HL-60 (cell line): ENCODE measurements around the gene ZPBP2.
A peak's percentile ranks its signal among the peaks of the same experiment; 100 is the strongest.

Source experiments
- DNase-seq, 2 experiments: peaks; one replicate each; pipeline ENCODE4 v3.0.0-alpha.2; 2010 to 2020; ENCODE audit warnings: low read depth in 1 of 2, low spot score in 1 of 2
- H3K27ac ChIP-seq: fragments of 250-450 bp; sonication (Bioruptor Pico); replicated peaks from 2 replicates; pipeline ENCODE4 v1.5.1; 2020; ENCODE audit warnings: mild to moderate bottlenecking, moderate library complexity
- H3K27me3 ChIP-seq: fragments of 250-450 bp; sonication (Bioruptor Pico); 2 replicates; pipeline ENCODE4 v1.5.1; 2021; ENCODE audit warnings: mild to moderate bottlenecking, moderate library complexity; ENCODE audit not compliant: insufficient read depth, poor library complexity, severe bottlenecking
- H3K4me3 ChIP-seq: replicated peaks from 2 replicates; pipeline ENCODE4 v1.5.1; 2011; ENCODE audit warnings: mild to moderate bottlenecking, control low read depth, low read length; ENCODE audit not compliant: insufficient read depth
- GABPA ChIP-seq: IDR thresholded peaks from 2 replicates; pipeline ENCODE4 v1.6.1; 2012; ENCODE audit warnings: low read depth
- POLR2AphosphoS5 ChIP-seq: IDR thresholded peaks from 2 replicates; pipeline ENCODE4 v1.6.1; 2012; ENCODE audit warnings: low read depth
- REST ChIP-seq: IDR thresholded peaks from 2 replicates; pipeline ENCODE4 v1.6.1; 2012; ENCODE audit warnings: low read depth; ENCODE audit not compliant: insufficient replicate concordance
- SPI1 ChIP-seq: IDR thresholded peaks from 2 replicates; pipeline ENCODE4 v1.6.1; 2012; ENCODE audit warnings: low read depth, mild to moderate bottlenecking, borderline replicate concordance
- TF ChIP-seq, protein P1 (sequence below): IDR thresholded peaks from one replicate; pipeline ENCODE4 v1.5.1; 2011; ENCODE audit warnings: low read length, control low read depth, inconsistent platforms; ENCODE audit not compliant: insufficient read depth

ZPBP2 gene

DNA sequence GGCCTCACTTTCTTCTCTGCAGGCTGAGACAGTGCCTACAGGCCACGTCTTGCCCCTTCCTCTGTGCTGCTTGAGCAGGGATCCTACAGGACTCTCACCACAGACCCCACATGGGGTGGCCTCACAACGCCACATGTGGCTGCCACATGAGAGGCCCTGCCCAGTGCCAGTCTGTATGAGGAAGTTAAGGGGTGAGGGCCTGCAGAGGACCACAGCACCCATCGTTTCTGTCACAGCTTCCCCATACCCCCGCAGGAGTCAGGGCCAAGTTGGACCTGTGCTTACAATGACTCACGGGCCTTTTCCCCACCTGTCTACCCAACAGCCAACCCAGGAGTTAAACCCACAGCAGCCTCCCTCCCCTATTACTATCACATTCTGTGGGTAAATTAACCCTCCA lies 53.3 kb downstream of the ZPBP2 start:
- no peaks in the 10 kb centered on the region for H3K27me3 ChIP-seq
- no peak overlapping the region for H3K4me3 ChIP-seq
- DNase-seq, result peak; percentile 57 to 82
- TF ChIP-seq, protein P1, sequence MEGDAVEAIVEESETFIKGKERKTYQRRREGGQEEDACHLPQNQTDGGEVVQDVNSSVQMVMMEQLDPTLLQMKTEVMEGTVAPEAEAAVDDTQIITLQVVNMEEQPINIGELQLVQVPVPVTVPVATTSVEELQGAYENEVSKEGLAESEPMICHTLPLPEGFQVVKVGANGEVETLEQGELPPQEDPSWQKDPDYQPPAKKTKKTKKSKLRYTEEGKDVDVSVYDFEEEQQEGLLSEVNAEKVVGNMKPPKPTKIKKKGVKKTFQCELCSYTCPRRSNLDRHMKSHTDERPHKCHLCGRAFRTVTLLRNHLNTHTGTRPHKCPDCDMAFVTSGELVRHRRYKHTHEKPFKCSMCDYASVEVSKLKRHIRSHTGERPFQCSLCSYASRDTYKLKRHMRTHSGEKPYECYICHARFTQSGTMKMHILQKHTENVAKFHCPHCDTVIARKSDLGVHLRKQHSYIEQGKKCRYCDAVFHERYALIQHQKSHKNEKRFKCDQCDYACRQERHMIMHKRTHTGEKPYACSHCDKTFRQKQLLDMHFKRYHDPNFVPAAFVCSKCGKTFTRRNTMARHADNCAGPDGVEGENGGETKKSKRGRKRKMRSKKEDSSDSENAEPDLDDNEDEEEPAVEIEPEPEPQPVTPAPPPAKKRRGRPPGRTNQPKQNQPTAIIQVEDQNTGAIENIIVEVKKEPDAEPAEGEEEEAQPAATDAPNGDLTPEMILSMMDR, result no peak
- TF ChIP-seq GABPA, result no peak
- no peak for TF ChIP-seq REST
- peak overlapping the region; percentile 64 for H3K27ac ChIP-seq

GRCh38 chr17:39922006-39922405 lies 54.0 kb downstream of the ZPBP2 start:
- no peak for DNase-seq
- Histone ChIP-seq H3K4me3 (no peak overlapping the region), H3K27ac (peak overlapping the region; percentile 1; the same call in 1 of the 2 replicates), H3K27me3 (no peaks in the 10 kb centered on the region)
- TF ChIP-seq POLR2AphosphoS5 (no peak), GABPA (no peak), SPI1 (no peak)
- TF ChIP-seq, protein P1, result no peak

DNA sequence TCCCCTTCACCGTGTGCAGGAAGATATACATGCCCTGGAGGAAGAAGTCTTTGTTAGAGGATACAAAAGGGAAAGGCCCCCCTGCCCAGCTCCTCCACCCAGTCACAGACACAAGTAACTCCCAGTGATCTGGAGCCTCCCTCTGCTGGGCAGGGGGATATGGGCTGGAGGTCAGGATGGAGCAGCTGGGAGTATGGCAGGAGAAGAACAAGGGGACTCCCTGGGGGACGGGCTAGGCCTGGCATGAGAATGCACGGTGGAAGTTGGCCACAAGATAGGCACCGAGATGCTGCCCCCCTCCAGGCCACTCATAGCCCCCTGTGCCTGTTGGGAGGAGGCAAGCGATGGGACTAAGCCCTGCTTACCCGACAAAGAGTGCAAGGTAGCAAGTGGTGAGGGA lies 55.2 kb downstream of the ZPBP2 start:
- TF ChIP-seq REST, result no peak
- TF ChIP-seq, protein P1, result no peak
- no peak for TF ChIP-seq POLR2AphosphoS5
- TF ChIP-seq GABPA, result no peak
- TF ChIP-seq SPI1, result no peak
- no peak overlapping the region for H3K27ac ChIP-seq

More for the DNA sequence above, 55.2 kb downstream of the ZPBP2 start:
- no peak overlapping the region for H3K4me3 ChIP-seq
- H3K27me3 ChIP-seq, result no peaks in the 10 kb centered on the region
- no peak for DNase-seq
